Left ventricle myocardium inferior (tissue), 1 donor: Measurements from ENCODE around the gene RFT1. TPM values are rescaled to one million over a fixed set of nuclear protein-coding genes. Genes with fewer than 3 reads are reported as not detected.
"Not testable (repeated sequence)": the region's sequence is repeated elsewhere in the genome, so short reads cannot be mapped to it uniquely, and the experiment has no call there.

Source experiments
- DNase-seq: peaks from one replicate; pipeline ENCODE4 v3.0.0-alpha.2; 2020
- H3K27ac ChIP-seq: fragments of 200-600 bp; replicated peaks from 2 replicates; pipeline ENCODE4 v1.8.0; 2021
- H3K27me3 ChIP-seq: fragments of 200-600 bp; 2 replicates; pipeline ENCODE4 v1.8.0; 2021; ENCODE audit warnings: low read depth
- H3K36me3 ChIP-seq: fragments of 200-600 bp; 2 replicates; pipeline ENCODE4 v1.8.0; 2021
- H3K4me1 ChIP-seq: fragments of 200-600 bp; 2 replicates; pipeline ENCODE4 v1.8.0; 2021
- H3K4me3 ChIP-seq: fragments of 200-600 bp; 2 replicates; pipeline ENCODE4 v1.8.0; 2021; ENCODE audit warnings: mild to moderate bottlenecking, moderate library complexity
- H3K9me3 ChIP-seq: fragments of 200-600 bp; replicated peaks from 2 replicates; pipeline ENCODE4 v1.8.0; 2021
- CTCF ChIP-seq: fragments of 200-600 bp; IDR thresholded peaks from 2 replicates; pipeline ENCODE4 v1.8.0; 2021; ENCODE audit warnings: antibody characterized with exemption, mild to moderate bottlenecking, borderline replicate concordance
- intact Hi-C: fragments of 100-400 bp; cut with micrococcal nuclease; formaldehyde crosslinking; loops from one replicate; pipeline ENCODE4 v1.11.0; 2022
- total RNA-seq: library from RNA; stranded (reverse); fragmentation: NEBNext Ultra II Directional; extraction: Animal tissue kit (Norgen Biotek cat#: 25700); gene quantifications from one replicate; pipeline ENCODE4 v1.2.1, GENCODE V29; 2021
- donor health status: DM: no; HTN: yes; CAD: no; lungs with severe emphysema.

The RFT1 gene
- total RNA-seq, 1 donor from 2014 or later, result 9.4 TPM

- H3K4me3 ChIP-seq, result no peak overlapping the region
- H3K4me1 ChIP-seq, result peaks cover 29% of the 10 kb centered on the region
- intact Hi-C loops, result no loop called here
- no peak overlapping the region for H3K27ac ChIP-seq
- H3K27me3 ChIP-seq, result peaks cover 18% of the 10 kb centered on the region
- TF ChIP-seq CTCF, result no peak
- H3K9me3 ChIP-seq, result no peaks in the 10 kb centered on the region
- DNase-seq, result no peak
- no peaks in the 10 kb centered on the region for H3K36me3 ChIP-seq
Observed at GRCh38 chr3:53153264-53153823, 23.1 kb upstream of the RFT1 start.

GRCh38 chr3:53151870-53152660 is 21.8 kb upstream of the RFT1 start:
- Histone ChIP-seq H3K27ac (no peak overlapping the region), H3K4me3 (no peak overlapping the region), H3K4me1 (peaks cover 29% of the 10 kb centered on the region), H3K27me3 (peaks cover 18% of the 10 kb centered on the region), H3K9me3 (no peaks in the 10 kb centered on the region), H3K36me3 (no peaks in the 10 kb centered on the region)
- TF ChIP-seq CTCF, result no peak
- DNase-seq, result no peak
- intact Hi-C loops, result no loop called here

DNA sequence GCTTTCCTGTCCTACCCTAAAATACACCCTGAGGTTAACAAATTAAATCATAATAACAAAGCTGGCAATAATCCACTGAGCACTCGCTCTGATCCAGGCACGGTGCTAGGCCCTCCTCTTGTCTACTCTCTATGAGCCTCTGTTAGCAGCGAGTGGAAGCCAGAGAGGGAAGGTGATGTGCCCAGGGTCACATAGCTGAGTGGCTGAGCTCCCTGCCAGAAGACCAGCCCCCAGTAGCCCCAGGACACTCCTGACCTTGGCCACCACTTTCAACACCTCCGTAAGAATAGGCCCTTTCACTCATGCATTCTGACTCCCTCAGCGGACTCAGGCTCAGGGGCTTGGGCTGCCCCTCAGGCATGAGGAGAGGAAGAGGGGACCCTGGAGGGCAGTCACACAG is 21.2 kb upstream of the RFT1 start:
- intact Hi-C loops, result no loop called here
- Histone ChIP-seq H3K27ac (no peak overlapping the region), H3K4me1 (peaks cover 29% of the 10 kb centered on the region), H3K27me3 (peaks cover 13% of the 10 kb centered on the region), H3K9me3 (no peaks in the 10 kb centered on the region), H3K36me3 (no peaks in the 10 kb centered on the region), H3K4me3 (no peak overlapping the region)
- TF ChIP-seq CTCF, result no peak
- DNase-seq, result no peak

DNA sequence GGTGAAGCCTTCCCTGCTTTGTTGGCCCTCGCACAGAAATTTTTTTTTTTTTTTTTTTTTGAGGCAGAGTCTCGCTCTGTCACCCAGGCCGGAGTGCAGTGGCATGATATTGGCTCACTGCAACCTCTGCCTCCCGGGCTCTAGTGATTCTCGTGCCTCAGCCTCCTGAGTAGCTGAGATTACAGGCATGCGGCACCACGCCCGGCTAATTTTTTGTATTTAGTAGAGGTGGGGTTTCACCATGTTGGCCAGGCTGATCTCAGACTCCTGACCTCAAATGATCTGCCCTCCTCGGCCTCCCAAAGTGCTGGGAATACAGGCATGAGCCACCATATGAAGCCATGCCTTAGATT is 20.8 kb upstream of the RFT1 start:
- H3K4me3 ChIP-seq, DNase-seq, H3K9me3 ChIP-seq, H3K36me3 ChIP-seq, H3K27ac ChIP-seq, intact Hi-C loops: not testable (repeated sequence)
- H3K27me3 ChIP-seq, result peaks cover 10% of the 10 kb centered on the region
- H3K4me1 ChIP-seq, result peaks cover 25% of the 10 kb centered on the region

- no peak for DNase-seq
- intact Hi-C loops, result no loop called here
- TF ChIP-seq CTCF, result no peak
- Histone ChIP-seq H3K36me3 (no peaks in the 10 kb centered on the region), H3K27ac (no peak overlapping the region), H3K9me3 (no peaks in the 10 kb centered on the region), H3K4me3 (no peak overlapping the region), H3K4me1 (peaks cover 19% of the 10 kb centered on the region), H3K27me3 (peaks cover 7% of the 10 kb centered on the region)
Observed at GRCh38 chr3:53150247-53151085, 20.2 kb upstream of the RFT1 start.
